Peyer's patch (tissue), 4 donors: ENCODE results near the gene MAPK8.

ENCODE experiments used
- CTCF ChIP-seq, 6 experiments: fragments of 450-650 bp in 4 of 6; fragments of 200-600 bp in 2 of 6; sonication (generic) in 1 of 6; IDR thresholded peaks; one replicate each; pipeline ENCODE4 v1.5.1; 2017 to 2019; ENCODE audit warnings: antibody characterized with exemption in 6 of 6, mild to moderate bottlenecking in 3 of 6, moderate library complexity in 1 of 6
- POLR2A ChIP-seq, 2 donors: fragments of 450-650 bp; IDR thresholded peaks; one replicate each; pipeline ENCODE4 v1.5.1; 2017; ENCODE audit warnings: antibody characterized with exemption in 2 of 2, mild to moderate bottlenecking in 2 of 2, moderate library complexity in 2 of 2

GRCh38 chr10:48419714-48420113 lies 113.2 kb downstream of the MAPK8 start:
- TF ChIP-seq CTCF (IDR thresholded peaks at IDR 0.05) = no peak
- TF ChIP-seq POLR2A (IDR thresholded peaks at IDR 0.05) = no peak
